HEK293 (cell line): ENCODE results near the gene RXYLT1.
A peak's percentile ranks its signal among the peaks of the same experiment; 100 is the strongest.

Source experiments
- CTCF ChIP-seq: fragments of 450-650 bp; formaldehyde crosslinking; IDR thresholded peaks from 2 replicates; pipeline ENCODE4 v1.5.1; 2016; ENCODE audit warnings: missing biosample characterization, missing genetic modification characterization
- KLF16 ChIP-seq: fragments of 450-650 bp; formaldehyde crosslinking; IDR thresholded peaks from 2 replicates; pipeline ENCODE4 v1.5.1; 2017; ENCODE audit warnings: missing biosample characterization, missing genetic modification characterization
- YY1 ChIP-seq: fragments of 450-650 bp; formaldehyde crosslinking; IDR thresholded peaks from 2 replicates; pipeline ENCODE4 v1.5.1; 2018; ENCODE audit warnings: missing biosample characterization, missing genetic modification characterization
- ZBTB21 ChIP-seq: fragments of 450-650 bp; formaldehyde crosslinking; IDR thresholded peaks from 2 replicates; pipeline ENCODE4 v1.5.1; 2017; ENCODE audit warnings: missing biosample characterization, missing genetic modification characterization
- ZNF133 ChIP-seq: fragments of 450-650 bp; formaldehyde crosslinking; IDR thresholded peaks from 2 replicates; pipeline ENCODE4 v1.5.1; 2016; ENCODE audit warnings: missing biosample characterization, missing genetic modification characterization
- ZNF274 ChIP-seq, 2 experiments: fragments of 200-500 bp in 1 of 2; fragments of 450-650 bp in 1 of 2; sonication (Bioruptor generic) in 1 of 2; formaldehyde crosslinking in 1 of 2; IDR thresholded peaks; 2 replicates each; pipeline versions ENCODE4 v1.5.1 to v1.6.1; 2014 to 2016; ENCODE audit warnings: borderline replicate concordance in 1 of 2, inconsistent platforms in 1 of 2, low read length in 1 of 2, missing biosample characterization in 1 of 2, missing genetic modification characterization in 1 of 2

- no peak for TF ChIP-seq CTCF (tag by site-specific recombination)
- TF ChIP-seq ZBTB21 (tag by site-specific recombination), result no peak
- no peak for TF ChIP-seq ZNF133
- no peak for TF ChIP-seq YY1 (tag by site-specific recombination)
- 0 out of 2 replicates have a peak, but pooled peaks have one; percentile 21 for TF ChIP-seq KLF16
- TF ChIP-seq ZNF274 (IDR thresholded peaks at IDR 0.05; ENCODE audit: low read length), result no peak
- no peak for TF ChIP-seq ZNF274 (tag by site-specific recombination; IDR thresholded peaks at IDR 0.05; ENCODE audit: borderline replicate concordance)
Measured at GRCh38 chr12:63844391-63845341, 65.0 kb downstream of the RXYLT1 start, which contains the start of gene SRGAP1.
